ENCODE measurements around the gene KRTAP15-1.

GRCh38 chr21:30447056-30447455 is 7.0 kb downstream of the KRTAP15-1 start:
- TF ChIP-seq POLR2AphosphoS5 (IDR thresholded peaks at IDR 0.05; ENCODE audit: low read depth, low read length) (no peak), REST (IDR thresholded peaks at IDR 0.05; ENCODE audit: insufficient read depth in 1 of 2, low read depth in 2 of 2, low read length in 2 of 2) (no peak), TAF1 (IDR thresholded peaks at IDR 0.05; ENCODE audit: borderline replicate concordance, insufficient read depth, low read length) (no peak), SIN3A (IDR thresholded peaks at IDR 0.05; ENCODE audit: borderline replicate concordance, insufficient read depth, low read length) (no peak)
